Measurements from ENCODE around the gene RAB6B.
"Not testable (repeated sequence)": the region's sequence is repeated elsewhere in the genome, so short reads cannot be mapped to it uniquely, and the experiment has no call there.

The RAB6B gene

GRCh38 chr3:133781570-133781969 lies 114.1 kb downstream of the RAB6B start:
- in situ Hi-C loops (cut with MboI; ENCODE audit: low sequenced_read_pairs): no loop called here

DNA sequence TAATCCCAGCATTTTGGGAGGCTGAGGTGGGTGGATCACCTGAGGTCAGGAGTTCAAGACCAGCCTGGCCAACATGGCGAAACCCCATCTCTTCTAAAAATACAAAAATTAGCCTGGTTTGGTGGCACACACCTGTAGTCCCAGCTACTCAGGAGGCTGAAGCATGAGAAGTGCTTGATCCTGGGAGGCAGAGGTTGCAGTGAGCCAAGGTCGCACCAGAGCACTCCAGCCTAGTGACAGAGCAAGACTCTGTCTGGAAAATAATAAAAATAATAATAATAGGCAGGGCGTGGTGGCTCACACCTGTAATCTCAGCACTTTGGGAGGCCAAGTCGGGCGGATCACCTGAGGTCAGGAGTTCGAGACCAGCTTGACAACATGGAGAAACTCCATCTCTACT lies 114.9 kb downstream of the RAB6B start:
- in situ Hi-C loops (cut with MboI; ENCODE audit: low sequenced_read_pairs): not testable (repeated sequence)

DNA sequence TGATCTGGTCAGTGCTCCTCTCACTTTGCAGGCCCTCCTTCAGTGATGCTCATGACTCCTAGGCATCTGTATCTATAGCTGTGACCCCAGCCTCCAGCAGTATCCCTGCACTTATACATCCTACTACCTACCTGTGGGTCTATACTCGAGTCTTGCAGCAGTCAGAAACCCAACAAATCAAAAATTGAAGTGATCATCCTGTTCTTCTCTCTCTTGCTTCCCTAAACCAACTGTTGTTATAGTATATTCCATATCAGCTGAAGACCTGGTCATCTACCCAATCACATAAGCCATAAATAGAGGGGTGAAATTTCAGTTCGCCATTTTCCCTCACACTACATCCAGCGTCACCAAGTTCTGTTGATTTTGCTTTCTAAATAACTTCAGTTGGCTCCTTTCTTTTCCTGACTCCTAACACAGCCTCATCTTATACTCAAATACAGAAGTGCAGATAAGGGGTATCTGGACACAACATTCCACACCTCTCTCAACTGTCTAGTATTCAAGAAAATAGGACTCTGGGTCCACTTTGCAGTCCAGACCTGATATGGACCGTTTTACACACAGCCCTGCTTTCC lies 116.0 kb downstream of the RAB6B start:
- in situ Hi-C loops (cut with MboI; ENCODE audit: low sequenced_read_pairs): no loop called here

DNA sequence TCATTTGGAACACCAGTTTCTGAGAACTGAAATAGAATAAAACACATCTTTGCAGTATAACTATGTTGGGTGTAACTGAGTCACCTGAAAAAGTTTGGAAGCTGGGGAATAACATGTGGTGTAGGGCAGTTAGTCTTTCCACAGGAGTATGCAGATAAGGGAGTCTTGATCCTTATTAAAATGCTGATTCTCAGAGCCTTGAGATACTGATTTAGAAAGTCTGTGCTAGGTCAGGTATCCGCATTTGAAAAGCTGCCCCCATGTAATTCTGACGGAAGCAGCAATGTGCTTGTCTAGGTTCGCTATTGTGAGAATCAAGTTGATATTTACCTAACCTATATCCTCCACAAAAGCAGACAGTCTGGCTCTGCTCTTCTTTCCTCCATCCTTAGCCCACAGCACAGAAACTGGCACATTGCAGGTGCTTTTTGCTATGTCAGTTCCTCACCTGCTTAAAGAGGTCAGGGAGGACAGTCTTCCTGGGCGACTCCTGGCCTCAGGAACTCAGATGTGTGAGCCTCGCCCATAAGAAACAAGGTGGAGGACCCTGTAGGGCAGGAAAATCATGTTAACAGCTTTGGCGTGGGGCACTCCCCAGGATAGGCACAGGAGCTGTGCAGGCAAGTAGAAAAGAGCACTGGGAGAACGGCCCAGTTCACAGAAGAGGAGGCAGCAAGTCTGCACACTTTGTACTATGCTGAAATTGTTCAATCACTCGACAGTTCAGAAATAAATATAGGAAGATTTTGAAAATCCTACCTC lies 117.7 kb downstream of the RAB6B start:
- in situ Hi-C loops (cut with MboI; ENCODE audit: low sequenced_read_pairs): no loop called here

DNA sequence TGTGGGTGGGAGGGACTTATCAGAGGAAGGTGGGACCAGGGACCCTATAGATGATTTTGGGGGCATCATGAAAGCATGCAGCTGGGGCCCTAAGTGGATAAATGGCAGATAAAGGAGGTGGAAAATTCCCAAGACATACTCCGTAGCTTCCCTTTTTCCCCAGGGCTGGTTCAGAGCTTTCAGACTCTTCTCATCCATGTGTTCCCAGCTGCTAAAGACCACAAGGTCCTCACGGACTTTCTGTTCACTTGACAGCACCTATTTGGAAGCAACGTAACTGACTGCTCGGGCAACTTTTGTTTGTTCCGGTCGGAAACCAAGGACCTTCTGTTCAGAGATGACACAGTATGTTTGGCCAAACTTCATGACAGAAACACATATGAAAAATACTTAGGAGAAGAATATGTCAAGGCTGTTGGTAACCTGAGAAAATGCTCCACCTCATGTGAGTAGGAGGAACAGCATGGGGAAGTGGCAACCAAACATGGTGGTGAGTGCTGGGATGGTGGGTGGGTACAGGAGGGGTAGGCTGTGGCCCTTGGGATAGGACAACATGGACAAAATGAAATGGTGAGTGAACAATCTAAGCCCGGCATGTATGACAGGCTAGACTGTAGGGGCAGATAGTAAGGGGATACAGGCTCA lies 118.8 kb downstream of the RAB6B start:
- in situ Hi-C loops (cut with MboI; ENCODE audit: low sequenced_read_pairs): no loop called here

DNA sequence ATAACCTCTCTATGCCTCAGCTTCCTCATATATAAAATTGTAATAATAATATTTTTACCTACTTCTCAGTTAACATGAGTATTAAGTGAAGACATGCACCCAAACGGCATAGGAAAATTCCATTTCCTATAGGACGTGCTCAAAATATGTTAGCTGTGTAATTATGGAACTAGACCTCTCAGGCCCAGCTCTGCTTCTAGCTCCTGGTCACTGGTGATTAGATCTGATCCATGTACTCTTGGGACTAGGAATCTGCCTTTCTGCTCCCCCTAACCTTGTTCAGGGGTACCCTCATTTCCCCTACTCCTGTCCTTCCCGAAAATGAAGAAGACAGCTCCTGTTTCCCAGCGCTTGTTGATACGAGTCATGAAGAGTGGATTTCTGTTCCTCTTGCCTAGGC lies 119.8 kb downstream of the RAB6B start:
- in situ Hi-C loops (cut with MboI; ENCODE audit: low sequenced_read_pairs): no loop called here

- in situ Hi-C loops (cut with MboI; ENCODE audit: low sequenced_read_pairs): no loop called here
Measured at GRCh38 chr3:133775309-133775708, 120.4 kb downstream of the RAB6B start.
